GM10248 (cell line): ENCODE data around the gene SLIT3.

ENCODE experiments used
- CTCF ChIA-PET: fragments of 300-600 bp; sonication (Branson Sonifier 250); formaldehyde crosslinking; extraction: SDS; loops from one replicate; lab custom pipeline; 2021; ENCODE audit warnings: antibody characterized with exemption; lab: Yijun Ruan, JAX
- POLR2A ChIA-PET: fragments of 350-650 bp; sonication (Branson Sonifier 250); formaldehyde crosslinking; extraction: SDS; loops from one replicate; lab custom pipeline; 2020; ENCODE audit warnings: antibody characterized with exemption; lab: Yijun Ruan, JAX
- DNase-seq: peaks from one replicate; pipeline ENCODE4 v3.0.0; 2012; ENCODE audit errors: extremely low spot score
- TF ChIP-seq, protein P1 (sequence below): IDR thresholded peaks from 2 replicates; pipeline ENCODE4 v1.5.1; 2012; ENCODE audit warnings: mild to moderate bottlenecking, low read depth; ENCODE audit errors: extremely low read depth, missing control alignments, control extremely low read depth

The SLIT3 gene

DNA sequence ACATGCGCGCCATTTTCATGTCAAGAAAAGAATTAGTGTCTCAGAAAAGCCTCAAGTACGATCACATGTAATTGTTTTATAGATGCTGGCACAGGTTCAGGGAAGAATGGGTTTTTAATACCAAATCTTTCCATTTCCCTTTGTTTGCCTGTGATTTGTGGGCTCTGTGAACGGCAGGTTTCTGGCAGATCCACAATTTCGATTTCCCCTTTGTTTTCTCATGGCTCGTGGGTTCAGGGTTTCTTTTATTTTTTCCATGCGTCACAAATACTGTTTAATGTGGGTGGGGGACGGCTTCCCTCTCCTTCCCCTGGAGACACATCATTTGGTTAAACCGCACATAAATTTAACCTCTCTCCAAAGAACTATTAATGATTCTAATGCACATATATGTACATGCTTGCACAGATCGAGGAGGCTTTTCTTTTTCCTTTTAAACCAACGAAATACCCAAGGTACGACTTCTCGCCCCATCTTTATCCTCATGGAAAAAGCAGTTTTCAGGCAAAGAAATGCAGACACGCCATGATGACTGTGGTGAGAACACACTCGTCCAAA, 195.9 kb downstream of the SLIT3 start:
- ChIA-PET CTCF (no interaction called here), POLR2A (no interaction called here)
- DNase-seq: no peak
- TF ChIP-seq, protein P1, sequence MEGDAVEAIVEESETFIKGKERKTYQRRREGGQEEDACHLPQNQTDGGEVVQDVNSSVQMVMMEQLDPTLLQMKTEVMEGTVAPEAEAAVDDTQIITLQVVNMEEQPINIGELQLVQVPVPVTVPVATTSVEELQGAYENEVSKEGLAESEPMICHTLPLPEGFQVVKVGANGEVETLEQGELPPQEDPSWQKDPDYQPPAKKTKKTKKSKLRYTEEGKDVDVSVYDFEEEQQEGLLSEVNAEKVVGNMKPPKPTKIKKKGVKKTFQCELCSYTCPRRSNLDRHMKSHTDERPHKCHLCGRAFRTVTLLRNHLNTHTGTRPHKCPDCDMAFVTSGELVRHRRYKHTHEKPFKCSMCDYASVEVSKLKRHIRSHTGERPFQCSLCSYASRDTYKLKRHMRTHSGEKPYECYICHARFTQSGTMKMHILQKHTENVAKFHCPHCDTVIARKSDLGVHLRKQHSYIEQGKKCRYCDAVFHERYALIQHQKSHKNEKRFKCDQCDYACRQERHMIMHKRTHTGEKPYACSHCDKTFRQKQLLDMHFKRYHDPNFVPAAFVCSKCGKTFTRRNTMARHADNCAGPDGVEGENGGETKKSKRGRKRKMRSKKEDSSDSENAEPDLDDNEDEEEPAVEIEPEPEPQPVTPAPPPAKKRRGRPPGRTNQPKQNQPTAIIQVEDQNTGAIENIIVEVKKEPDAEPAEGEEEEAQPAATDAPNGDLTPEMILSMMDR: no peak

DNA sequence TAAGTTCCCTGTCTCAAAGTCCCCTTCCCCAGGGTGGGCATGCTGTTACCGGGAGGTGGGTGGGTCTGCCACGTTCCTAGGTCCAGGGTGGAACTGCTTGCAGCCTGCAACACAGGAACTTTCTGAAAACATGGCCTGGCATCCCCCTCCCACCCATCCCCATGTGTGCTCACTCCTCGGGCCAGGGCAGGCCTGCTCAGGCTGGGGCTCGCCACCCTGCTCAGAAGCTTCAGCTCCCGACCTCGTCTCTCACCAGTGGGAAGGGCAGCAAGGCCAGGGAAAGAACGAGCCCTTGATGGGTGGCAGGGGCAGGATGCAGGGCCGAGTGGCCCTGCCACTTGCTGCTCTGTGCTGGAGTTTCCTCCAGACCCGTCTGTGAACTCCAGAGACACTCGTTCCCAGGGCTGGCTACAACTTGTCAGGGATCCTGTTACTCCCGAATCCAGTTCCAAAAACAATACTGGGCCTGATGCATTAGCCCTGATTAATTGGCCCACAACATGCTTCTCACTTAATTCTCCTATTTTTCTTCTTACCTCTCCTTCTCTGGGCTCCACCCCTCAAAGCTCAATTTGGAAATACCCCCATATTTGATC, 197.3 kb downstream of the SLIT3 start:
- CTCF ChIA-PET: no interaction called here
- POLR2A ChIA-PET: no interaction called here
- TF ChIP-seq, protein P1: no peak
- no peak for DNase-seq

DNA sequence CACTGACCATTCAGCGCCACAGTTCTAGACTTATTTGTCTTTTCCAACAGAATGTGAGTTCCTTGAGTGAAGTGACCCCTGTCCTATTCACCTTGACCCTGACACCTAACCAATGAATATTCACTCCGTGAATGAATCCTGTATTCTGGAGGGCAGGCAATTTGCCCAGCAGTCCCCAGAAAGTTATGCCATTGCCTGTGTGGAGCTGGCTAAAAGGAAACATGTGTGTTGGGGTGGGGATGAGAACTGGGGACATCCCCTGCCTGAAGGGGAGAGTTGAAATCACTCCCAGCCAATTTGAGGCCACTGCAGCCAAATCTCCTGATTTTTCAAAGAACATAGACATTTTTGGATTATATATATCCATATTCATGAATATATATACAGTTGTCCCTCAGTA, 199.0 kb downstream of the SLIT3 start:
- TF ChIP-seq, protein P1: no peak
- no peak for DNase-seq
- CTCF ChIA-PET: no interaction called here
- POLR2A ChIA-PET: no interaction called here

DNA sequence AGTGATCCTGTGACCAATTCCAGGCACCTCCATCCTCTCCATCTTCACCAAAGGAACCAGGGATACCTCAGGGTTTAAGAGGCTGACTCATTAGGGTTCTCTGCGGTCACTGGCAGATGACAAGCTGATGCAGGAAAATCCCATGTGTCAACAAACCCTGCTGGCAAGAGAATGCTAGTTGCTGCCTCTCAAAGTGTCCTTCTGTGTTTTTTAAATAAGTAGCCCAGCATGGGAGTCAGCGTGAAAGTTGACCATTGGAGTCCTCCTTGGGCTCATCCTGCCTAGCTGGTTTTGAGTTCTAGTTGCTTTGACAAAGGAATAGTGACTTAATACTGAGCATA, 200.2 kb downstream of the SLIT3 start:
- TF ChIP-seq, protein P1: no peak
- ChIA-PET CTCF (no interaction called here), POLR2A (no interaction called here)
- DNase-seq: no peak

DNA sequence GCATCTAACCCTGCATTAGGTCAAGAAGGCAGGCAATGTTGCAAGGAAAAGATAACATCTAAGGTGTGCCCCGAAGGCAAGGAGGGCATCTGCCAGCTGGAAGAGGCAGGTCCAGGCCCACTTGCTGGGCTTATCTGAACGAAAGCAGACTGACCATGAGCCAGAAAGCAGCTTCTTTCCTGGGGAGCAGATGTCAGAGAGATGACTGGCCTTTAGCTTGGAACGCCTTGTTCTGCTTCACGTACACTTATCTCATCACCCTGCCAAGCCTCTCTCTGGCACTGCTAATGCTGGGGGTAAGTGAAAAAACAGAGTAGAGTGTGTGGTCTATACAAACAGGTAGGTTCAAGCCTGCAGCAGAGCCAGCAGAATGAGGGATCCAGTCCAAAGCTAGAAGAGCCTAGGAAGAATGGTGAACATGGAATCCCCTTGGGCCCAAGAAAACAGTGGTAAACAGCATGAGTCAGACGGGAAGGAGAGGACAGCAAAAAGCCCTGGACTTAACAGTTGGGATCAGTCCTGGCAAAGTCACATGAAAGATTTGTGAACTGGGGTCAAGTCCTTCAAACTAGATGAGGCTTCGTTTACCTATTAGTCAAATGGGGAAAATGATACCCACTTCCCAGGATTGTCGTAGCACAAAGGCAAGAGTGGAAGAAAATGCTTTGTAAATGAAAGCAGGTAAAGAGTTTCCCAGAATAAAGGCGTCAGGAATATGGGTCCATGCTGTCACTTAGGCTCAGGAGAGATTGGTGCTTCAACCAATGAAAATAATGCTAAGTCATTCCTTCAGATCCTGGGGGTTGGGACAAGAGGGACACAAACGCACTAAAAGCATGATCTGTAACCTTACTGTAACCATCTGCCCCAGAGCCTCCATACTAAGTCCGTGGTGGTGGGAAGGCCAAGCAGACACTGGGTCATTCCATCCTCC, 200.9 kb downstream of the SLIT3 start:
- POLR2A ChIA-PET: no interaction called here
- no peak for DNase-seq

More for the DNA sequence above, 200.9 kb downstream of the SLIT3 start:
- TF ChIP-seq, protein P1: no peak
- CTCF ChIA-PET: interaction anchor here (0.9 kb wide), 1 partner anchor 14 kb away, joined by 3 read pairs; no protein-coding TSS in a partner anchor
